SK-N-SH treated with all-trans-retinoic acid at 6 μM for 48 hours (cell line): ENCODE results near the gene CREBBP.

Experiments
- RARB ChIP-seq: fragments of 250-450 bp; sonication (Bioruptor Pico); IDR thresholded peaks from 2 replicates; pipeline ENCODE4 v1.8.0; 2021; ENCODE audit warnings: mild to moderate bottlenecking, moderate library complexity
- SNAI2 ChIP-seq: fragments of 250-450 bp; sonication (Bioruptor Pico); IDR thresholded peaks from 2 replicates; pipeline ENCODE4 v1.5.0; 2020; ENCODE audit warnings: mild to moderate bottlenecking, moderate library complexity

- TF ChIP-seq RARB (no peak), SNAI2 (CRISPR knock-in tag) (no peak)
Measured at GRCh38 chr16:3882531-3882930, 2.0 kb upstream of the CREBBP start.
